Putamen (tissue), 1 donor: Measurements from ENCODE around the gene CLDN8.

Experiments used
- DNase-seq: peaks from one replicate; pipeline ENCODE4 v3.0.0-alpha.2; 2016; ENCODE audit warnings: low spot score

CLDN8 gene

DNA sequence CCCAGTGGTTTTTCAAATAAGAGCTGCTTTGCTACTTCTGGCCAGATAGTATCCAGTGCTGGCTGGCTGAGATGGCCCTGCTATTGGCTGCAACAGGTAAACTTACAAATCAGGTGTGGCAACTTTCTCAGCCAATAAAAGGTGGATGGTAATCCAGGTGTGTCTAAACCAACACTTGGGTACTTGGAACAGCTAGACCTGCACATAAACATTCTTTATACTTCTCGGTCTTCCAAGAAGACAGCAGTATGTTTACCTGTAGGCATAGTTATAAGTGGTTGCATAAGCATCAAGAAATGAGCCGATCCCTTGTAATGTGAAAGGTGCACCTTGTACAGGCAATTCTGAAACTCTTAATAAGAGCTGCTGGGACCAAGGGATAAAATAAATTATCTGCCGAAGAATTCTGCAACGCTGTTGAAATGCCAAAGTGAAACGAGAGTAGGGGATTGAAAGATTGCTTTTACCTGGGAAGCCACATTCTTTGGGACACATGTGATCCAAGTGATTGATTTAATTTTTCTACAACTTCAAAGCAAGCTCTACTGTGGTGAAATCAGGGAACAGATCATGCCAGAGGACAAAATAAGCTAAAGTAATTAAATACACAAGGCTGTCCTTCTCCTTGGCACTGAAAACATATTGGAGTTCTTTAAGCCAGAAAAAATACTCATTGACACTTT is at the start of gene CLDN8:
Gene CLDN8 (minus strand): TSS at position 57 of the 683 bp plus-strand sequence. CDS start 172 bp downstream, outside the sequence.
- DNase-seq = no peak

DNA sequence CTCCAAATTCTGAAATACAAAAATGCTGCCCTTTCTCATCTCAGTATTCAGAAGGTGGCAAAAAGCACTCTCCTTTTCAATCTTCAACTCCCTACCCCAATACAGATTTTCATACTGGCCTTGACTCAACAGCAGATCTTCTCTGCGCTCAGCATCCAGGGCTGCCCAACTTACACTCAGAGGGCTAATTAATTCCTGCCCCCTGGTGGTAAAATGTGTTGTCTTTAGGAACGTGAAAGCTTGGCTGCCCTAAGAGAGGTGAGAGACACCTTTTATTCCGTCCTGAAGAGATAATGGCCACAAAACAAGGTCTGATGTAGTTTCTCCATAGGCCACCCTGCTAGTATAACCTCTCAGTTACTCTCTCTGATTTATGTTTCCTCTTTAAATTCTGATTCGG is 41.9 kb upstream of the CLDN8 start:
- DNase-seq = no peak

DNA sequence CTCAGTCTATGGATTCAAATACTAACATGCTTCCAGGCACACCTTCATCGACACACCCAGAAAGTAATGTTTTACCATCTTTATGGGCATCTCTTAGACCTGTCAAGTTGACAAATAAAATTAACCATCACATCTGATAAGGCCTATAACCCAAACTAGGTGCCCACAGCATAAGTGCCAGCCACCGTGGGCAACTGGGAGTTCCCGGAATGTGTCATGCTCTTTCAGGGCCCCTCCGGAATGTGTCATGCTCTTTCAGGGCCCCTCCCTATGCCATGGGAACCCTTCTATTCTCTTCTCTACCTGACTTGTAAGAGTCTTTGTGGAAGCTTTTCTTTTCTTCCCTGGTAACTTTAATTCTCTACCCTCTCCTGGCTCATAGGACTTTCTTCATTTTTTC is 40.2 kb upstream of the CLDN8 start:
- no peak for DNase-seq

DNA sequence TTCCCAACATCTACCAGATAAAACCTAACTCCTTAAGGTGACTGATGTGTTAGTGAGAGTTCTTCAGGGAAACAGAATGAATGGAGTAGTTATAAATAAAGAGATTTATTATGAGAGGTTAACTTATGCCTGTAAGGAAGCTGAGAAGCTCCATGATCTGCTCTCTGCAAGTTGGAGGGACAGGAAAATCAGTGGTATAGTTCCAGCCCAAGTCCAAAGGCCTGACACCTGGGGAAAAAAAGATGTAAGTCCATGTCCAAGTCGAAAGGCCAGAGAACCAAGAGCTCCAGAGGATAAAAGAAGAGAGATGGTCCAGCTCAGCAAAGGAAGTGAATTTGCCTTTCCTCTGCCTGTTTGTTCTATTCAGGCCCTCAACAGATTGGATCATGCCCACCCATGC is 39.8 kb upstream of the CLDN8 start:
- no peak for DNase-seq

DNA sequence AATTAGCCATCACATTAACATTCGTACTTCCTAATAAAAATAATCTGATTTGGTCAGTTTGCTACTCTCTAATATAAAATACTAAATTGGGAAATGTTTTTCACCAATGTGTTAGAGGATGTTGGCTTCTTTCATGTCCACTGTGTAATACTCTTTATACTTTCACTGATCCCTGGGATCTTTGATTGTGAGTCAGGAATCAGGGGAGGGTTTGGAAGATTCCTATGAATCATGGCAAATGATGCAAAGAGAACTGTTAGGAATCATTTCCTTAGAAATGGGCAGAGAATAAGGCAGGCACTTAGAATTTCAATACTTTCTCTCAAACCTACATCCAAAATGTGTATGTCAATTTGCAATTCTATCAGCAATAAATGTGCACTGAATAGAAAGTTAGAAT is 35.9 kb upstream of the CLDN8 start:
- no peak for DNase-seq

DNA sequence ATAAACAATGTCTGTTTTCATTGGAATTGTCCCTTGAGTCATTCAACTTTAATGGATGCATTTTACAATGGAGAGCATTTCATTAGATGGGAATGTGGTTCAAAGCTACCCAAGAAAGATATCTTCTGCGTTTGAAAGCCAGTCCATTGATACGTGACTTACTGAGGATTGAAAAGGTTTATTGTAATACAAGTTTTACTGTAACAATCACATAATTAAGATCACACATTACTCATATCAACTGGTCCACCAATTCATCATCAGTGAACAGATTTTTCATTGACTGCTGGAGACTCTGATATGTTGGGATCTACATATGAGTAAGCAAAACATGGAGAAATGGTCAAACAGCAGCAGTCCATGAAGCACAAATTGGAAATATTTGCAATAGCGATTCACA is 34.0 kb upstream of the CLDN8 start:
- DNase-seq = no peak

DNA sequence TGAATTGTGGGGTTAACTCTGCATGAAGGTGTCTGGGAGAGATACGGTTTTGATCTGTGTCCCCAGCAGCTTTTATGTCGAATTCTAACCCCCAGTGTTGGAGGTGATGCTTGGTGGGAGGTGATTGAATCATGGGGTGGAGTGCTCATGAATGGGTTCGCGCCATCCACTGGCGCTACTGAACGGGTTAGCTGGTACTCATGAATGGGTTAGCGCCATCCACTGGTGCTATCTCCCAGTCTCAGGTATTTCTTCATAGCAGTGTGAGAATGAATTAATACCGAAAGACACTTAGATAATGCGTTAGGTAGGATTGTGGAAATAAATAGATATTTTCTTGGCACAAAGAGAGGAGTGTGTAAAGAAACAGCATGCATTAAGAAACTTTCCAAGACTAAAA is 32.9 kb upstream of the CLDN8 start:
- no peak for DNase-seq

DNA sequence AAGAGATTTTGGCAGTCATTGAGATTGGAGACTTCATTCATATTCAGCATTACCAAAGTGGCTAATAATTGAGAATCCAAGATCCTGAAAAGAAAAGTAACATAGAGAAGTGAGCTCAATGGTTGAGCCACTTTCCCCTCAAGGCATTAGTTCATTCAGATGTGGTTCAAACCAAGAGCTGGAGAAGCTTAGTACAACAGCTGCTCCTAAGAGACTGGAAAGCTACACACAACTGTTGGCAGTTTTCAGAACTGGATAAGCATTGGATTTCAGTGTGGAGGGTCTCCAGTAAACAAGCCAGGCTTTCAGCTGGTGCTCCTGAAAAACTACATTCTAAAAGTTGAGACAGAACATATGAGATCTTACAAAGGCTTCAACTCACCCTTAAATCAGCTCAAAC is 29.2 kb upstream of the CLDN8 start:
- DNase-seq = no peak

DNA sequence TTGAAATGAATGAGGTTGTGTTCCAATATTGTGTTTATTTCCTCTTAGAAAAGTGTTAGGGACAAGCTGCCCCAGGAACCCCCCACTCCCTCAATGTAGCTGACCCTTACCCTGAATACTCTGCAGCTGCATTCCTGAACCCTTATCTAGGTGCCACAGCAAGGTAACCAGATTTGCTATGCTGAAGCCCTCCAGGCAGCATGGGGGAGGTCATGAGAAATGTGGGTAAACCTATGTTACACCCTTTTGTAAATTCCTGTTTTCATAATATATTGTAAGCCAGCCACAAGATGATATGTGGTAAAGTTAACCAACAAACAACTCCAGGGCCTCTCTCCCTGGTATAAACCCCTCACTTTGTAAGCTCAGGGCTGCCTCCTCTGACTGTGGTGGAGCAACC is 27.8 kb upstream of the CLDN8 start:
- DNase-seq = no peak

DNA sequence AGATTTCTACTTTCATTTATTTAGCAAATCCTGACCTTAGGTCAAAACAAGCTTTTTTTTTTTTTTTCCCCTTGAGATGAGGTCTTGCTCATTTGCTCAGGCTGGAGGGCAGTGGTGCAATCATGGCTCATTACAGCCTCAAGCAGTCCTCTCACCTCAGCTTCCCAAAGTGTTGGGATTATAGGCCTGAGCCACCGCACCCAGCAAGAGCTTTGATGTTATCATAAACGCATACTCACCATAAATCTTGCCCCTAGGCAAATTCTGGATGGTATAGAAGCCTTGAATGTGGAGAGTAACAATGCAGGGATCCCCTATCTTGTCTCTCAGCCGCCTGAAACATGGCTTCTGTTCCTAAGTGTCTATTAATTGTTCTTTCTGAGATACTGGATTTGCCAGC is 24.8 kb upstream of the CLDN8 start:
- DNase-seq = no peak

DNA sequence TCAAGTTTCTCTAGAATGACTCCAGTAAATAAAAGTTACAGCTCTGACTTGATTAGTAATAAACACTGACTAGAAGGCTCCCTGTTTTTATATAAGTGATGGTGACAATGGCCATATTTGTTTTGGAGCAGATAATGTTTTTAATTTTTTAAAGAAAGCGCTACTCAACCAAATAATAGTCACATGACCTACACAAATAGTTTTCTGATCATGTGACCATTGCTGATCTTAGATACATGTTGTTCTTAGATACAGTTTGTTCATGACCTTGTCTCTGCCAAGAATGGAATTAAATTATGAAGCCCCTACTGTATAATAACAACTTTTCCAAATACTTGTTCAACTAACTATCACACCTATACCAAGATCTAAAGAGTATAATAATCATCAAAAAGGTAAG is 22.3 kb upstream of the CLDN8 start:
- DNase-seq = no peak

DNA sequence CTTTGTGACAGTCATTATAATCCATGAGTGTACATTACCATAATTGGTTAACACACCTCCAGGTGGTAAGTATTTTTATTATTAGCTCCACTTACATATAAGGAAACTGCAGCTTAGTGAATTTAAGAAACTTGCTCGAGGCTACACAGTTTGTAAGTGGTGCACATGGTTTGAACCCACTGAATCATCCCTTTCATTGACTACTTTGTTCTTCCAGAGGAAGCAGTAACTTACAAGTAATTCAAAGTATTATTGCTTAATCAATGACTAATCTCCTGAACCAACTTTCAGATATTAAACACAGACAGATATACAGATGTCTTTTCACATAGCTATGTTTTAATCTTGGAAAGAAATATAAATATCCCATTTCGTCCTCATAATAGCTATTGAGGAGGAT is 18.7 kb upstream of the CLDN8 start:
- no peak for DNase-seq

DNA sequence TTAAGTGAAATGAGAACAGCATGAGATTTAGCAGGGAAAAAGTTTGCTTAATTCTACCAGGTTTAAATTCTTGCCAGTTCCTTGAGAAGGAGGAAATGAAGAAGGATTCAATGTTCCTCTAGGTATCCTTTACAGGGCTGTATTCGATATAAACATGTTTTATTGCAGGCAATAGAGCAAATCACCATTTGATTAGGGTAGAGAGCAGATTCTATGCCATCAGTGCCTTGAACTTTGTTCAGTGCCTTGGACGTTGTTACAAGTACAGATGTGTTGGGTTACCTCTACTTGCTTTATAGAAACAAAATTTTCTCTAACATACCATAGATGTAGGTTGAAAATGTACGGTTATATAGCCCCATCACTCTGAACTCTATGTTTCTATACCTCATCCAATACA is 18.2 kb upstream of the CLDN8 start:
- DNase-seq = no peak

DNA sequence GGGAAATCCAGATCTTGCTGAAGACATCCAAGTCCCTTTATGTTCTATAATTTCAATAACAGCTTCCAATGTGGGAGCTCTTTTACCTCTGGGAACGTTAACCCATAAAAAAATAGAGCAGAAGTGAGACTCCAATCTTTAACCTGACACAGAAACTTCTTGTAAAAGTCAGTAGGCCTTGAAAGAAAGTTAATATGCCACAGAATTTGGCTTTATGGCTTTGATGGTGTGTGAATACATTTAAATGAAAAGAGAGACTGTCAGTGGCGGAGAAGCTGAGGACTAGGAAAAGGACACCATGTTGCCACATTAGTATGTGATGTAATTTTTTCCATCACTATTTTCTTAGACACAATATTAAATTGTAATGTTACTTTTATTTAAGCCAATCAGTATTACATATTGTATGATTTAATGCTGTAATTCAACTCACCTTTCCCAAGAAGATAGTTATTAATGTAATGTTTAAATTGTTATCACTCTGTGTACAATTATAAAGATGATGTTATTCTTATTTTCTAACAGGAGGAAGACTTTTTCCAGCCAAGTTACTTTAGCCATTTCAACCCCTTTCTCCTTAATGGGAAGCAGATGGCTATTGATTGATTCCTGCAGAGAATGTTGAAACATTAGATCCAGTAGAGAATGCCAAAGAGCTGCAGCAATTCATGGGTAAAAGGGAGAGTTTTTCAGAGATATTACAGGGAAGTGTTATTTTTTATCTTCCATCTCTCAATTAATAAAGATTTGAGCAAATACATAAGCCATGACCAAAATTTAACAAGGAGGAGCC is 17.5 kb upstream of the CLDN8 start:
- DNase-seq = no peak

DNA sequence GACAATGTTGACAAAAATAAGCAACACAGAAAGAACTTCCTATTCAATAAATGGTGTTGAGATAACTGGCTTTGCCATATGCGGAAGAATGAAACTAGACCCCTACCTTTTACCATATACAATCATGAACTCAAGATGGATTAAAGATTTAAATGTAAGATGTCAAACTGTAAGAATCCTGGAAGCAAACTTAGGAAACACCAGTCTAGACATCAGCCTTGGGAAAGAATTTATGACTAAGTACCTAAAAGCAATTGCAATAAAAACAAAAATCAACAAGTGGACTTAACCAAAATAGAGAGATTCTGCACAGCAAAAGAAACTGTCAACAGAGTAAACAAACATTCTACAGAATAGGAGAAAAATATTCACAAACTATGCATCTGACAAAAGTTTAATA is 16.1 kb upstream of the CLDN8 start:
- DNase-seq = no peak

DNA sequence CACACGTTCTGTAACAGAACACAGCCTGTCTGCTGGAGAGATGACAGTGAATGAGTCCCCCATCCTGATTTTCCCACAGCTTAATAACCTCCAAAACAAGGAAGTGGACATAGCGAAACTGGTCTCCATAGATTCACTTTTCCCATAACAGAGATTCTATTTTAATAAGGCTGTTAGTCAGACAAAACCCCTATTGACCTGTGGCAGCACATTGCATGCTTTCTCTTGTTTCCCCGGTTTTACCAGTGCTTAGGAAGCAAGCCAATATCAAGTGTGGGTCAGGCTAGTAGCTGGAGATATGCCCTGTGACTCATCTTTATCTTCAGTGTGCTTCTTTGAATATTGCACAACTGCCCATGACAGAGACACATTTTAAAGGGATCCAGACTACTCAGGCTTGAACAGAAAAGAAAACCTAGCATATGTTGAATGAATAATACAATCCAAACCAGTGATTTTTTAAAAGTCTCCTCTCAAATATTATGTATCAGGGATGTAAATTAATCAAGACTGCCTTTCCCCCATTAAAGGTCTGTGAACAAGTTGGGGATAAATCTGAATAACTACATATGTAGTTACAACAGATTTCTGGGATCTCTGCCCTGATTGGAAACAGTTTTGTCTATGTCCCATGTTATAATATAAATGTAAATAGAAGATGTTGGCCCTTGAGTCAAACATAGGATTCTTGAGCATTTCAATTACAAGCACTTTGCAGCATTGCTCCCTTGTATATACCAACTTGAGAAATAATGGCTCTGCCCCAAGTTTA is 11.9 kb upstream of the CLDN8 start:
- no peak for DNase-seq

DNA sequence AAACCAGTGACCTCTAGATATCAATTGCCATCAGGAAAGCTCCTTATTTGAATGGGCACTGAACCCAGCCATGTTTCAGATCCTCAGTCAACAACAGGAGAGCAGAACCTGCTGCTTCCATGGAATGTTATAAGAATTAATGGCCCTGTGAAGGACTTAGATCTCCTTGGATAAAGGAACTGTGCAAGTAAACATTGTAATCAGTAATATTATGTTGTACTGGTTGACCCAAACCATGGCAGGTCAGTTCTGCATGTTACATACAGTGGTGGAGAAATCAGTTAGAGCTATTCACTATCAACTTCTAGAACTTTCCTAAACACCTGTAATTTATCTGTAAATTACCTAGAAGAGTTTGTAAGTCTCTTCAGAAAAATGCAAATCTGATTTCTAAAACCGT is 11.2 kb upstream of the CLDN8 start:
- no peak for DNase-seq

DNA sequence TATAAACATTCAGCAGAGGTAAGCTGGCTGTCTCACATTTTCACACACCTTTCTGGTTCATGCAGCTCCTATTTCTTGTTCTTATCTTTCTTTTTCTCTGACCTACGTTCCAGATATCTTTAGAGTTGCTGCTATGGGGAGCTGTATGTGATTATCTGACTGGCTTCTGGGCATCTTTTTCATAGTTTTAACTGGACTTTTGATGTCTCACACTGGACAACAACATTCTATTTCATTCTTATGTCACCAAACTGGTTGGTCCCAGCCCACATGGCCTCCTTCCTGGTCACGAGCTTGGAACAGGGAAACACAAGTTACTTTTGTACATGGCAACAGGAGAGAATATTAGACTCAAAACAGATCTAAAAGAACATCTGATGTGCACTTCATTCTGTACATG is 7.7 kb upstream of the CLDN8 start:
- no peak for DNase-seq

DNA sequence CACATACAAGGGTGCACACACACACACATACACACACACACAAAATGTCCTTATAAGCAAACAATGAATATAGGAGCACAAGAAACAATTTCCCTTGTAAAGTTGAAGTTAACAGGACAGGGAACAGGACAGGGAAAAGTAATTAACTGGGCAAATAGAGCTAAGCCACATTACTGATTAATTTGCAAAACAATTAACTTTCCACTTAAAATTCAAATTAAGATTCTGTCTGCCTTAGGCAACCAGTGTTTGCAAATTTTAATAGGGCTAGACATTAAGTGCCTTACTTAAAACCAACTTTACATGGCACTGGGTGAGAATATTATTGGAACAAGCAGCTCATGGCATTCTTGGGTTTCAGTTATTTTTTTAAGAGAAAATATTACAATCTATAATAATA is 6.8 kb upstream of the CLDN8 start:
- DNase-seq = no peak

DNA sequence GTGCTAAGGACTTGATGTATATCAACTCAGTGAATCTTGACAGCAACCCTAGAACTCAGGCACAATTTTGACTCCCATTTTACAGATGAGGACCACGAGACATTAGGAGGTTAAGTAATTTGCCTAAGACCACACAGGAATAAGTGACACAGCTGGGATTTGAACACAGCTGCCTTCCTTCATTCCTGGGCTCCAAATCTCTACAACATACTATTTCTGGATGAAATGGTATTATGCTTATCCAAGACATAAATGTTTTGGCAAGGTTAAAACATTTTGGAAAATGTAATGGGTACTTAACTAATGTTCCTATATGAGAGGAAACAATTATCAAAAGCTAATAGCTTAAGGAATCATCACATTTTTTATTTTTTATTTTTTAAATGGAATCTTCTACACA is 4.8 kb downstream of the CLDN8 start:
- no peak for DNase-seq

DNA sequence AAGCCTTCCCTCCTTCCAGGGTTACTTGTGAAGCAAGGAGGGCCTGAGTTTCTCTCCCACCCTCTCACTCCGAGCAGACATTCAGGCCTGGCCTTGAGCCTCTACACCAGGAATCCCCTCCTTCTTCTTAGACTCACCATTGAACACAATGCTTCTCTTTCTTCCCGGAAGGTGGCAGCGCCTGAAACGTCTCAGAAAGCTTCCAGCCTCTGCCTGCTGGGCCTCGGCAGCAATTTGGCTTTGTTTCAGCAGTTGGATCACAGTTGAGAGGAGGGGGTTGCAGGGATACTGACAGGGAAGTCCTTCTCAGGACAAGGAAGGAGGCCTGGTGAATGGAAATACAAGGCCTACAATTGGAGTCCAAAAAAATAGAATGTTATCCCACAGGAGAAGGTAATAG is 6.3 kb downstream of the CLDN8 start:
- DNase-seq = no peak

DNA sequence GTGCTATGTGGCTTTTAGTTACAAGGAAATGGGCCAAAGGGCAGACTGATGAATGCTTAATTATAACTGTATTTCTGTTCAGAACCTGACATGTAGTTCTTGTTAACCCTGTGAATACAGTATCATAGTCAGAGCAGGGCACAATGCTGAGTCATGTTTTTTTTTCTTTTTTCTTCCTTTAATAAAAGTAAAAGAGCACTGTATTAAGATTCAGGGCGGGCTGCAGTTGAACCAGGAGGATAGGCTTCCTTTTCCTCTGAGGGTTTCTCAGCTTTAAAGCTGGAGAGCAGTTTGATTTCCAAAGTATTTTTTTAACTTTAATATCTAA is 8.7 kb downstream of the CLDN8 start:
- DNase-seq = no peak

DNA sequence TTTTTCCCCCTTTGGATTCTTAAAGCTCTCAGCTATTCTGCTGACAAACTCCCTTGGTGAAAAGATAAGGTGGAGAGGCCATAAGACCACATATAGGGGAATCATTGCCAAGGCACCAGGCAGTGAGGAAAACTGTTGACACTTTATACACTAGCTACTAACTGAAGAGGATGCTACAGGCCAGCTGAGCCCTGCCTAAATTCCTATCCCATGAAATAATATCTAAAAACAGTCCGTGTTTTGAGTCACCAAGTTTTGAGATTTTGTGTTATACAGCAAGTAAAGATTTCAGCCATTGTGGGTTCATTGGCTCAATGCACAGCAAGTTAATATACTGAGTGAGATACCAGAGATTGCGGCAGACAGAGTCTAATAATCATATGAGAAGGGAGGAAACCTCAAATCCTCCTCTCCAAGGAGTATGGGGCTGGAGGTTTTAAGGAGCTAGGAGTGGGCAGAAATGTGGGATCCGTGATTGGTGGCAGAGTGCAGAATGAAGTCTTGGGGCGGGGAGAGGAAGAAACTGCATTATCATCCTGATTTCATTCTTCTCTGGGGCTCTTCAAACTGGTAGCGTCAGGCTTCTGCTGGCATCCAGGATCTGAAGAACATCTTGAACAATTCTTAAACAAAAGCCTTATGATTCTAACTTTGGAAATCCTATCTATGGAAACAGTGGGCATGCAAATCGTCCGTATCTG is 9.2 kb downstream of the CLDN8 start:
- DNase-seq = no peak
